Measurements from ENCODE around the gene CPNE7.

Gene CPNE7

GRCh38 chr16:89561142-89561883 lies 14.2 kb upstream of the CPNE7 start:
- H3K4me3 ChIP-seq (ENCODE audit: low read length), result peak overlapping the region; percentile 89
- no peaks in the 10 kb centered on the region for H3K9me3 ChIP-seq (ENCODE audit: control insufficient read depth, low read length)
- peak overlapping the region; percentile 99 for H3K9ac ChIP-seq (ENCODE audit: low read length)
- H3K4me1 ChIP-seq (ENCODE audit: control insufficient read depth, insufficient read depth, low read length), result peaks cover 63% of the 10 kb centered on the region
- no peaks in the 10 kb centered on the region for H3K27me3 ChIP-seq (replicated peaks; ENCODE audit: control insufficient read depth, insufficient read depth, low read length)
- peak; percentile 50 for DNase-seq (ENCODE audit: low read depth)
- peaks cover 45% of the 10 kb centered on the region for H3K36me3 ChIP-seq (ENCODE audit: control insufficient read depth, insufficient read depth, low read length, severe bottlenecking)

DNA sequence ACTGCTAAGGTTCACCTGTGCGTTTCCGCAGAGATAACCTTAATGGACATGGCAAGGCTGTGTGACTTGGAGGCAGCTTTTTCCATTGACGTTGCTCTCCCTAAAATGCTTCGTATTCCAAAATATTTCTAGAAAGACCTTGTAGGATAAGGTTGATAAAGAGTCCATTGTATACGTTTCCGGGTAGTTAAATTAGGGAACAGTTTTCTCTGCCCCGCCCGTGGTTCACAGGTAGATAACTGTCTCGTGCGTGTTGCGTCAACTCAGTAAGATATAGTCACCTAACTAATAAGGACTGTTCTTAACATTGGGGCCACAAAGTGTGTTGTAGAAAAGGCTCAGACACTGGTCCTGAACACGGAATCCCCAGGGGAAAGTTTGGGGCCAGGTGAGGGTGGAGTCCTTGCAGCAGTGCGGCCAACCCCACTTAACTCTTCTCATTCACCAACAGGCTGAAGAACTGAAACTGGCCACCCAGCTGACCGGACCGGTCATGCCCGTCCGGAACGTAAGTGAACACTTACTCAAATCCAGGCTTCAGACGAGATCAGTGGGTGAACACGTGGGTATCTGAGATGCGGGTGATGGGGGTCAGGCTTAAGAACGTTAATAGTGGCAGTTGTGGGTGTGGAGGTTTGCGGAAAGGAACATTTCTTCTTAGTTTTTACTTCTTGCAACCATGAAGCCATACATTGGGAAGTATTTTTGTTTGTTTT lies 13.5 kb upstream of the CPNE7 start:
- Histone ChIP-seq H3K4me1 (ENCODE audit: control insufficient read depth, insufficient read depth, low read length) (peaks cover 63% of the 10 kb centered on the region), H3K9me3 (ENCODE audit: control insufficient read depth, low read length) (no peaks in the 10 kb centered on the region), H3K36me3 (ENCODE audit: control insufficient read depth, insufficient read depth, low read length, severe bottlenecking) (peaks cover 38% of the 10 kb centered on the region), H3K27me3 (replicated peaks; ENCODE audit: control insufficient read depth, insufficient read depth, low read length) (no peaks in the 10 kb centered on the region), H3K9ac (ENCODE audit: low read length) (peak overlapping the region; percentile 99), H3K4me3 (ENCODE audit: low read length) (peak overlapping the region; percentile 89)
- peak; percentile 24 for DNase-seq (ENCODE audit: low read depth)

GRCh38 chr16:89562939-89563338 lies 12.6 kb upstream of the CPNE7 start:
- H3K9ac ChIP-seq (ENCODE audit: low read length), result peak overlapping the region; percentile 99
- no peaks in the 10 kb centered on the region for H3K9me3 ChIP-seq (ENCODE audit: control insufficient read depth, low read length)
- H3K4me3 ChIP-seq (ENCODE audit: low read length), result peak overlapping the region; percentile 89
- H3K36me3 ChIP-seq (ENCODE audit: control insufficient read depth, insufficient read depth, low read length, severe bottlenecking), result peaks cover 38% of the 10 kb centered on the region
- no peaks in the 10 kb centered on the region for H3K27me3 ChIP-seq (replicated peaks; ENCODE audit: control insufficient read depth, insufficient read depth, low read length)
- DNase-seq (ENCODE audit: low read depth), result no peak
- peaks cover 58% of the 10 kb centered on the region for H3K4me1 ChIP-seq (ENCODE audit: control insufficient read depth, insufficient read depth, low read length)

DNA sequence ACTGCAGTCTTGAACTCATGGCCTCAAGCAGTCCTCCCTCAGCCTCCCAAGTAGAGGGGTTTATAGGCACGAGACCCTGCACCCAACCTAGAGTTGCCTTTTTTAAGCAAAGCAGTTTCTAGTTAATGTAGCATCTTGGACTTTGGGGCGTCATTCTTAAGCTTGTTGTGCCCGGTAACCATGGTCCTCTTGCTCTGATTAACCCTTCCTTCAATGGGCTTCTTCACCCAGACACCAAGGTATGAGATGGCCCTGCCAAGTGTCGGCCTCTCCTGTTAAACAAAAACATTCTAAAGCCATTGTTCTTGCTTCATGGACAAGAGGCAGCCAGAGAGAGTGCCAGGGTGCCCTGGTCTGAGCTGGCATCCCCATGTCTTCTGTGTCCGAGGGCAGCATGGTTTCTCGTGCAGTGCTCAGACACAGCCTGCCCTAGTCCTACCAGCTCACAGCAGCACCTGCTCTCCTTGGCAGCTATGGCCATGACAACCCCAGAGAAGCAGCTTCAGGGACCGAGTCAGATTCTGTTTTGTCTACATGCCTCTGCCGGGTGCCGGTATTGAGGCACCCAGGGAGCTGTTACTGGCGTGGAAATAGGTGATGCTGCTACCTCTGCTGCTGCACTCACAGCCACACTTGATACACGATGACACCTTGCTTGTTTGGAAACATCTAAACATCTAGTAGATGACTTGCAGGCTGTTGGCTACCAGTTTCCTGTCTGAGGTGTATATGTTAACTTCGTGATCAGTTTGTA lies 11.7 kb upstream of the CPNE7 start:
- DNase-seq (ENCODE audit: low read depth), result no peak
- peak overlapping the region; percentile 99 for H3K9ac ChIP-seq (ENCODE audit: low read length)
- peak overlapping the region; percentile 21 for H3K4me3 ChIP-seq (ENCODE audit: low read length)
- H3K4me1 ChIP-seq (ENCODE audit: control insufficient read depth, insufficient read depth, low read length), result peaks cover 53% of the 10 kb centered on the region
- H3K27me3 ChIP-seq (replicated peaks; ENCODE audit: control insufficient read depth, insufficient read depth, low read length), result peaks cover 3% of the 10 kb centered on the region
- no peaks in the 10 kb centered on the region for H3K9me3 ChIP-seq (ENCODE audit: control insufficient read depth, low read length)
- peaks cover 38% of the 10 kb centered on the region for H3K36me3 ChIP-seq (ENCODE audit: control insufficient read depth, insufficient read depth, low read length, severe bottlenecking)

- H3K36me3 ChIP-seq (ENCODE audit: control insufficient read depth, insufficient read depth, low read length, severe bottlenecking), result peaks cover 38% of the 10 kb centered on the region
- DNase-seq (ENCODE audit: low read depth), result no peak
- no peak overlapping the region for H3K4me3 ChIP-seq (ENCODE audit: low read length)
These were observed 10.9 kb upstream of the CPNE7 start for GRCh38 chr16:89564476-89565255.

GRCh38 chr16:89565256-89565505 lies 10.4 kb upstream of the CPNE7 start:
- no peak for DNase-seq (ENCODE audit: low read depth)

More at GRCh38 chr16:89564476-89565255, 10.9 kb upstream of the CPNE7 start:
- Histone ChIP-seq H3K9me3 (ENCODE audit: control insufficient read depth, low read length) (no peaks in the 10 kb centered on the region), H3K9ac (ENCODE audit: low read length) (peak overlapping the region; percentile 99), H3K4me1 (ENCODE audit: control insufficient read depth, insufficient read depth, low read length) (peaks cover 47% of the 10 kb centered on the region), H3K27me3 (replicated peaks; ENCODE audit: control insufficient read depth, insufficient read depth, low read length) (peaks cover 9% of the 10 kb centered on the region)

GRCh38 chr16:89565506-89566372 lies 9.8 kb upstream of the CPNE7 start:
- peaks cover 45% of the 10 kb centered on the region for H3K4me1 ChIP-seq (ENCODE audit: control insufficient read depth, insufficient read depth, low read length)
- H3K4me3 ChIP-seq (ENCODE audit: low read length), result peak overlapping the region; percentile 64
- DNase-seq (ENCODE audit: low read depth), result peak; percentile 64
- peaks cover 12% of the 10 kb centered on the region for H3K27me3 ChIP-seq (replicated peaks; ENCODE audit: control insufficient read depth, insufficient read depth, low read length)
- H3K9me3 ChIP-seq (ENCODE audit: control insufficient read depth, low read length), result no peaks in the 10 kb centered on the region
- H3K36me3 ChIP-seq (ENCODE audit: control insufficient read depth, insufficient read depth, low read length, severe bottlenecking), result peaks cover 38% of the 10 kb centered on the region
- H3K9ac ChIP-seq (ENCODE audit: low read length), result peak overlapping the region; percentile 99

More at GRCh38 chr16:89565256-89565505, 10.4 kb upstream of the CPNE7 start:
- Histone ChIP-seq H3K9me3 (ENCODE audit: control insufficient read depth, low read length) (no peaks in the 10 kb centered on the region), H3K9ac (ENCODE audit: low read length) (peak overlapping the region; percentile 99), H3K4me3 (ENCODE audit: low read length) (no peak overlapping the region), H3K4me1 (ENCODE audit: control insufficient read depth, insufficient read depth, low read length) (peaks cover 45% of the 10 kb centered on the region), H3K27me3 (replicated peaks; ENCODE audit: control insufficient read depth, insufficient read depth, low read length) (peaks cover 9% of the 10 kb centered on the region), H3K36me3 (ENCODE audit: control insufficient read depth, insufficient read depth, low read length, severe bottlenecking) (peaks cover 38% of the 10 kb centered on the region)

GRCh38 chr16:89567656-89568594 lies 7.6 kb upstream of the CPNE7 start:
- no peaks in the 10 kb centered on the region for H3K9me3 ChIP-seq (ENCODE audit: control insufficient read depth, low read length)
- H3K4me3 ChIP-seq (ENCODE audit: low read length), result no peak overlapping the region
- H3K27me3 ChIP-seq (replicated peaks; ENCODE audit: control insufficient read depth, insufficient read depth, low read length), result peaks cover 22% of the 10 kb centered on the region

DNA sequence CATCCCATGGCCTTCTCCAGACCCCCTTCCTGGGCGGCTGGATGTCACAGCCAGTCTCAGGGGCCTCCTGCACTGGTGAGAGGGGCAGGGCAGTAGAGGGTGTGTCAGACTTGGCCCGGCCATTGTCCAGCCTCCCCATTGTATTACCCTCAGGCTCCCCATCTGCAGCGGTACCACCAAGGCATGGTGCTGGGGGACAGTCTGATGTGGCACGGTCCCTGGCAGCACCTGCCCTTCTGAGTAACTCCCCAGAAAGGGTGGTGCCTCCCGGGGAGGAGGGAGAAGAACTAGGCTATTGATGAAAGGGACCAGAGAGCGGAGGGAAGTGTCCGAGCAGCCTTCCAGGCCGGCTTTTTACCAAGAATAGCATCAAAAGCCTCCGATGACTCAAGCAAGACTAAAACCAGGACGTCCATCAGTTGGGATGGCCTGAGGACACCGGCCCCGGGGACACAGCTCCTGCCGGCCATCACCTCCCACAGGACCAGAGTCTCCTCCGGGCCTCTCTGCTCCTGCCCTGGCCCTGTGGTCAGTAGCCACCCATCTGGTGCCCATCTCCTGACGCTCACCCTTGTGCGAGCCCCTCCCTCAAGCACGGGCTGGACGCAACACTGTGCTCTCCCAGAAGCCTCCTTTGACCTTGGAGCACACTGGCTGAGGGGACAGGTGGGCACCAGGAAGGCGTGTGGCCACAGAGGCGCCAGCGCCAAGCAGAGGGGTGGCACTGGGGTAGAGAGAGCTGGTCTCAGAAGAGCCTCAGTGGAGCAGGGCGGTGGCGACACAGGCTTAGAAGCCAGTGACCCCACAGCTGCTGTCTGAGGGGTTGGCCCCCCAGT lies 5.8 kb upstream of the CPNE7 start:
- H3K9me3 ChIP-seq (ENCODE audit: control insufficient read depth, low read length), result no peaks in the 10 kb centered on the region
- no peak overlapping the region for H3K4me3 ChIP-seq (ENCODE audit: low read length)
- peaks cover 18% of the 10 kb centered on the region for H3K4me1 ChIP-seq (ENCODE audit: control insufficient read depth, insufficient read depth, low read length)
- no peak overlapping the region for H3K9ac ChIP-seq (ENCODE audit: low read length)
- no peak for DNase-seq (ENCODE audit: low read depth)
- H3K36me3 ChIP-seq (ENCODE audit: control insufficient read depth, insufficient read depth, low read length, severe bottlenecking), result peaks cover 2% of the 10 kb centered on the region
- peaks cover 22% of the 10 kb centered on the region for H3K27me3 ChIP-seq (replicated peaks; ENCODE audit: control insufficient read depth, insufficient read depth, low read length)

More at GRCh38 chr16:89567656-89568594, 7.6 kb upstream of the CPNE7 start:
- DNase-seq (ENCODE audit: low read depth), result no peak
- Histone ChIP-seq H3K4me1 (ENCODE audit: control insufficient read depth, insufficient read depth, low read length) (peaks cover 33% of the 10 kb centered on the region), H3K9ac (ENCODE audit: low read length) (no peak overlapping the region), H3K36me3 (ENCODE audit: control insufficient read depth, insufficient read depth, low read length, severe bottlenecking) (peaks cover 20% of the 10 kb centered on the region)

Data from adipocyte (in vitro differentiated cells).